HG03565 (cell line): Measurements from ENCODE around the gene CFAP52.
"Not testable (repeated sequence)": the region's sequence is repeated elsewhere in the genome, so short reads cannot be mapped to it uniquely, and the experiment has no call there.

Experiments used
- ATAC-seq: cut with Tn5 transposase; IDR thresholded peaks from one replicate; pipeline ENCODE4 v1.9.1; 2021; ENCODE audit warnings: mild to moderate bottlenecking, moderate library complexity; ENCODE audit not compliant: unreplicated experiment

Gene CFAP52

GRCh38 chr17:9576521-9577372 is at the start of gene CFAP52:
Gene CFAP52 (plus strand): TSS chr17:9576642. CDS start chr17:9576696, 54 bp downstream.
- peak; percentile 54 for ATAC-seq

- ATAC-seq, result no peak
These were observed 48.7 kb upstream of the CFAP52 start for GRCh38 chr17:9527788-9528187.

GRCh38 chr17:9529033-9529700 is 47.3 kb upstream of the CFAP52 start:
- no peak for ATAC-seq

- no peak for ATAC-seq
These were observed 45.4 kb upstream of the CFAP52 start for GRCh38 chr17:9531034-9531433.

GRCh38 chr17:9532715-9533114 is 43.7 kb upstream of the CFAP52 start:
- ATAC-seq, result no peak

- no peak for ATAC-seq
These were observed 43.0 kb upstream of the CFAP52 start for GRCh38 chr17:9533441-9533840.

GRCh38 chr17:9536061-9536460 is 40.4 kb upstream of the CFAP52 start:
- ATAC-seq, result no peak

- ATAC-seq, result no peak
These were observed 39.2 kb upstream of the CFAP52 start for GRCh38 chr17:9537177-9537776.

- ATAC-seq, result no peak
These were observed 37.8 kb upstream of the CFAP52 start for GRCh38 chr17:9538626-9539025.

GRCh38 chr17:9541718-9542117 is 34.7 kb upstream of the CFAP52 start:
- no peak for ATAC-seq

GRCh38 chr17:9544221-9544620 is 32.2 kb upstream of the CFAP52 start:
- no peak for ATAC-seq

- ATAC-seq, result no peak
These were observed 27.2 kb upstream of the CFAP52 start for GRCh38 chr17:9549215-9549614.

- ATAC-seq, result no peak
These were observed 23.3 kb upstream of the CFAP52 start for GRCh38 chr17:9553181-9553580.

GRCh38 chr17:9553596-9553995 is 22.8 kb upstream of the CFAP52 start:
- ATAC-seq, result no peak

GRCh38 chr17:9554715-9555114 is 21.7 kb upstream of the CFAP52 start:
- not testable (repeated sequence) for ATAC-seq

GRCh38 chr17:9557161-9557755 is 19.2 kb upstream of the CFAP52 start:
- ATAC-seq, result no peak

GRCh38 chr17:9557857-9558256 is 18.6 kb upstream of the CFAP52 start:
- no peak for ATAC-seq

- ATAC-seq, result no peak
These were observed 12.3 kb upstream of the CFAP52 start for GRCh38 chr17:9564104-9564503.

- ATAC-seq, result no peak
These were observed 10.4 kb upstream of the CFAP52 start for GRCh38 chr17:9566067-9566466.

GRCh38 chr17:9566739-9567138 is 9.7 kb upstream of the CFAP52 start:
- not testable (repeated sequence) for ATAC-seq

- ATAC-seq, result no peak
These were observed 8.4 kb upstream of the CFAP52 start for GRCh38 chr17:9568004-9568403.
